Esophagus muscularis mucosa (tissue), 4 donors: ENCODE measurements around the gene MYO10. TPM values are rescaled to one million over a fixed set of nuclear protein-coding genes. Genes with fewer than 3 reads are reported as not detected.
A peak's percentile ranks its signal among the peaks of the same experiment; 100 is the strongest.
"Not testable (repeated sequence)": the region's sequence is repeated elsewhere in the genome, so short reads cannot be mapped to it uniquely, and the experiment has no call there.

Experiments used
- DNase-seq: peaks from one replicate; pipeline ENCODE4 v3.0.0-alpha.2; 2017; ENCODE audit errors: extremely low spot score
- H3K27ac ChIP-seq, 4 donors: fragments of 200-600 bp; sonication (generic); replicated peaks in 1 of 4; 1 replicate in 3 of 4; 2 replicates in 1 of 4; pipeline ENCODE4 v1.5.1; 2016 to 2019; ENCODE audit warnings: mild to moderate bottlenecking in 1 of 4
- H3K27me3 ChIP-seq, 4 donors: fragments of 200-600 bp; sonication (generic); one replicate each; pipeline versions ENCODE4 v1.5.1 to v1.6.0; 2016 to 2019
- H3K36me3 ChIP-seq, 4 donors: fragments of 200-600 bp; sonication (generic); one replicate each; pipeline ENCODE4 v1.5.1; 2016 to 2019
- H3K4me1 ChIP-seq, 4 donors: fragments of 200-600 bp; sonication (generic); one replicate each; pipeline ENCODE4 v1.5.1; 2016 to 2019
- H3K4me3 ChIP-seq, 4 donors: fragments of 200-600 bp; sonication (generic); 1 replicate in 2 of 4; 2 replicates in 2 of 4; pipeline ENCODE4 v1.5.1; 2016 to 2019; ENCODE audit warnings: mild to moderate bottlenecking in 4 of 4, moderate library complexity in 1 of 4
- H3K9me3 ChIP-seq, 4 donors: fragments of 200-600 bp; sonication (generic); 1 replicate in 3 of 4; 2 replicates in 1 of 4; pipeline ENCODE4 v1.5.1; 2016 to 2019
- CTCF ChIP-seq, 3 experiments: fragments of 200-600 bp in 2 of 3; fragments of 450-650 bp in 1 of 3; sonication (generic) in 2 of 3; IDR thresholded peaks; one replicate each; pipeline ENCODE4 v1.5.1; 2017 to 2019; ENCODE audit warnings: antibody characterized with exemption in 3 of 3, mild to moderate bottlenecking in 2 of 3, moderate library complexity in 1 of 3
- EP300 ChIP-seq: sonication (generic); formaldehyde crosslinking; IDR thresholded peaks from one replicate; pipeline ENCODE4 v1.6.1; 2017; ENCODE audit warnings: antibody characterized with exemption
- POLR2A ChIP-seq: fragments of 450-650 bp; IDR thresholded peaks from one replicate; pipeline ENCODE4 v1.6.1; 2017; ENCODE audit warnings: antibody characterized with exemption, moderate library complexity, mild to moderate bottlenecking, low read depth
- POLR2AphosphoS5 ChIP-seq, 2 donors: sonication (generic); formaldehyde crosslinking; IDR thresholded peaks; one replicate each; pipeline ENCODE4 v1.6.1; 2017; ENCODE audit warnings: antibody characterized with exemption in 2 of 2
- WGBS: methylation state at CpG from one replicate; pipeline ENCODE4 v1.1.5; 2018; 5-methylcytosine and 5-hydroxymethylcytosine counted together
- intact Hi-C: fragments of 100-400 bp; cut with DNase I; formaldehyde crosslinking; loops from one replicate; pipeline ENCODE4 v1.15.1; 2023
- total RNA-seq, 4 donors: library from RNA; depleted of rRNA; stranded (reverse); fragments of >200 nt; gene quantifications; one replicate each; pipeline versions ENCODE4 v1.1.0 to v1.2.1, GENCODE V29; 2016

The MYO10 gene
- total RNA-seq, 4 donors from 2014 or later = 7.1 to 9.3 (median 7.8) TPM

GRCh38 chr5:16740811-16741392, 195.2 kb downstream of the MYO10 start:
- Histone ChIP-seq H3K27ac (no peak overlapping the region), H3K36me3 (no peaks in the 10 kb centered on the region), H3K4me1 (peaks cover 0 to 9% (median under 1%) of the 10 kb centered on the region in 4 donors), H3K9me3 (no peaks in the 10 kb centered on the region), H3K4me3 (peak overlapping the region in 2 of 4 donors; percentile 8 to 20), H3K27me3 (peaks cover 0 to 3% (median 0%) of the 10 kb centered on the region in 4 donors)
- DNase-seq = no peak
- TF ChIP-seq POLR2AphosphoS5 (IDR thresholded peaks at IDR 0.05) = no peak
- TF ChIP-seq EP300 = no peak
- TF ChIP-seq CTCF (IDR thresholded peaks at IDR 0.05) = no peak
- TF ChIP-seq POLR2A = no peak
- intact Hi-C loops = no loop called here
- 52% methylated on average over 11 of the region's 11 CpGs for WGBS

DNA sequence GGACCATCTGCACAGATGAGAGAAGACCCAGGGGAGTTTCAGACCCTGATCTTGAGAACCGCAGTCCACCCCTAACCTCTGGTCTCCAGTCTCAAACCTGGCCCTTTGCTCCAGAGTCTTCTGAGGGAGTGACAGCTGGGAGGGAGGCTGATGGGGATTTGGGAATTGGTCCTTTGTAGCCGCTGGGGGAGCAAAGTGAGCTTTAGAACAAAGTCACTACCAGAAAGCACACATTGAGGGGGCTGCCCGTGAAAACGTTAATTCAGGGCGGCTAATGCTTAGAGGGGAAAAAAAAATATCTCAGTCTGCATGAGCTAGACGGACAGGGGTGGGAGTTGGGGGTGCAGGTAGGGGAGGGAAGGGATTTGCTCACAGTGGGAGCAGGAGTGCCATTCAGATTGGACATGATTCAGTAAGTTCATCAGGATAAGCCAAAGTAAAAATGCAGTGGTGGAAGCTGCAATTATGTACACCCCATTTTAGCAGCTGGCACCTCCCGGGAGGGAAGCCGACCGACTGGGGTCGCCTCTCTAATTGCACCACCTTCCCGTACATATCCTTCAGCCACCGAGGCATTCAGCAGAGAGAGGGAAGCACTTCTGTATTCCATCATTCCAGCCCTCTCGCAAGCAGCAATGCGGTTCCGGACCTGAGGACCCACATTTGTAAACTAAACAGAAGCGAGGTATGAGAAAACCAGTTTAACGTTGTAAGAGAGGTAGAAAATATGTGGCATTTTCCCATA, 195.8 kb downstream of the MYO10 start:
- no peak overlapping the region for H3K27ac ChIP-seq
- intact Hi-C loops = no loop called here
- 54% methylated on average over 17 of the region's 17 CpGs for WGBS
- peaks cover 0 to 3% (median 0%) of the 10 kb centered on the region in 4 donors for H3K27me3 ChIP-seq
- DNase-seq = no peak
- H3K36me3 ChIP-seq = no peaks in the 10 kb centered on the region
- peaks cover 0 to 16% (median 3%) of the 10 kb centered on the region in 4 donors for H3K4me1 ChIP-seq
- peak overlapping the region in 1 of 4 donors; percentile 20 for H3K4me3 ChIP-seq
- TF ChIP-seq POLR2A = no peak
- TF ChIP-seq POLR2AphosphoS5 (IDR thresholded peaks at IDR 0.05) = no peak
- TF ChIP-seq EP300 = no peak
- no peak for TF ChIP-seq CTCF (IDR thresholded peaks at IDR 0.05)
- no peaks in the 10 kb centered on the region for H3K9me3 ChIP-seq

DNA sequence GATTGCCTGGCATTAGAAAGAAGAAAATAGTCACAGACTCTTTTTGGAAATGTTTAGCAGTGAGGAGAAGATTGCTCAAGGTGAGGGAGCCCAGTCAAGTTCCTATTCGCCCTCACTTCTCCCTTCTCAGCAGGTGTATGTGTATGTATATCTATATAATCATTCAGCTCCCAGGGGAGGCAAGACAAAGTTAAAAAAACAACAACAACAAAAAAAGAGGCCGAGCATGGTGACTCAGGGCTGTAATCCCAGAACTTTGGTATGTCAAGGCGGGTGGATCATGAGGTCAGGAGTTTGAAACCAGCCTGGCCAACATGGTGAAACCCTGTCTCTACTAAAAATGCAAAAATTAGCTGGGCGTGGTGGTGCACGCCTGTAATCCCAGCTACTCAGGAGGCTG, 197.7 kb downstream of the MYO10 start:
- peaks cover 0 to 17% (median 3%) of the 10 kb centered on the region in 4 donors for H3K4me1 ChIP-seq
- WGBS = 90% methylated on average over 5 of the region's 5 CpGs
- H3K4me3 ChIP-seq, intact Hi-C loops, H3K9me3 ChIP-seq, H3K27ac ChIP-seq, H3K36me3 ChIP-seq, DNase-seq, H3K27me3 ChIP-seq: not testable (repeated sequence)

GRCh38 chr5:16737620-16738364, 198.3 kb downstream of the MYO10 start:
- TF ChIP-seq EP300 = no peak
- H3K9me3 ChIP-seq = no peaks in the 10 kb centered on the region
- H3K4me3 ChIP-seq = no peak overlapping the region
- H3K27me3 ChIP-seq = peaks cover 0 to 3% (median 0%) of the 10 kb centered on the region in 4 donors
- DNase-seq = no peak
- no peak overlapping the region for H3K27ac ChIP-seq
- peaks cover 0 to 17% (median 3%) of the 10 kb centered on the region in 4 donors for H3K4me1 ChIP-seq
- intact Hi-C loops = no loop called here
- 75% methylated on average over 11 of the region's 11 CpGs for WGBS
- H3K36me3 ChIP-seq = no peaks in the 10 kb centered on the region

- no peak overlapping the region for H3K4me3 ChIP-seq
- intact Hi-C loops = no loop called here
- H3K9me3 ChIP-seq = no peaks in the 10 kb centered on the region
- peaks cover 0 to 17% (median 3%) of the 10 kb centered on the region in 4 donors for H3K4me1 ChIP-seq
- no peaks in the 10 kb centered on the region for H3K36me3 ChIP-seq
- peaks cover 0 to 3% (median 0%) of the 10 kb centered on the region in 4 donors for H3K27me3 ChIP-seq
- WGBS = 56% methylated on average over 3 of the region's 3 CpGs
- TF ChIP-seq EP300 = no peak
- no peak for TF ChIP-seq POLR2AphosphoS5 (IDR thresholded peaks at IDR 0.05)
- no peak for TF ChIP-seq CTCF (IDR thresholded peaks at IDR 0.05)
- TF ChIP-seq POLR2A = no peak
- no peak overlapping the region for H3K27ac ChIP-seq
- DNase-seq = no peak
Measured at GRCh38 chr5:16737209-16737608, 198.9 kb downstream of the MYO10 start.
